GM21723 (cell line): ENCODE results near the gene GPT2.

Experiments
- ATAC-seq: cut with Tn5 transposase; IDR thresholded peaks from one replicate; pipeline ENCODE4 v1.9.1; 2021; ENCODE audit warnings: mild to moderate bottlenecking, moderate library complexity; ENCODE audit not compliant: unreplicated experiment

Gene GPT2

DNA sequence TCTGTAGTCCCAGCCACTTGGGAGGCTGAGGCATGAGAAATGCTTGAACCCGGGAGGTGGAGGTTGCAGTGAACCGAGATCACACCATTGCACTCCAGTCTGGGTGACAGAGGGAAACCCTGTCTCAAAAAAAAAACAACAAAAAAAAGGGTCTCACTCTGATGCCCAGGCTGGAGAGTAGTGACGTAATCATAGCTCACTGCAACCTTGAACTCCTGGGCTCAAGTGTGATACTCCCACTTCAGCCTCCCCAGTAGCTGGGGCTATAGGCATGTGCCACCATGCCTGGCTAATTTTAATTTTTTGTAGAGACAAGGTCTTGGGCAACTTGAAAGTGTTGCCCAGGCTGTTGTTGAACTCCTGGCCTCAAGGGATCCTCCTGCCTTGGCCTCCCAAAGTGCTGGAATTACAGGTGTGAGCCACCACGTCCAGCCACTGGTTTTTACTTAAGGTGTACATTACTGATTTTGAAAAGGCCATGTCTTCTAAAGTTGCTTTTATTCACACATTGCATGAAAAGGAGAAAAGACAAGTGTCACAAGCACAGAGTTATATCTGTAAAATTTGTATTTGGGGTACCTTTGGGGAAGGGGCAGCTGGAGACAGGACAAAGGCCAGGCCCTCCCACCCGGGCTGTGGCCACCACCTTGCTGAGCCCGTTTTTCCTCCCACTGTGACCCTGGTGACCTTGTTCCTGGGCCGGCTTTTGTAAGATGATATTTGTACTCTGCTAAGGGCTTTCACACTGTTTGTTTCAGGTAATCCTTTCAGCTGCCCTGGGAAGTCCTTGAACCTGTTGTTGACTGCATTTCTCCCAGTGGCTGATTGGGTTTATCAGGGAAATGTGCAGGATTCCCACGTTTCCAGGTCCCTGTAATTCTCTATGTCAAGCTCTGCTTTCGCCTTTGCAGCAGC, 11.5 kb downstream of the GPT2 start:
- ATAC-seq: no peak

DNA sequence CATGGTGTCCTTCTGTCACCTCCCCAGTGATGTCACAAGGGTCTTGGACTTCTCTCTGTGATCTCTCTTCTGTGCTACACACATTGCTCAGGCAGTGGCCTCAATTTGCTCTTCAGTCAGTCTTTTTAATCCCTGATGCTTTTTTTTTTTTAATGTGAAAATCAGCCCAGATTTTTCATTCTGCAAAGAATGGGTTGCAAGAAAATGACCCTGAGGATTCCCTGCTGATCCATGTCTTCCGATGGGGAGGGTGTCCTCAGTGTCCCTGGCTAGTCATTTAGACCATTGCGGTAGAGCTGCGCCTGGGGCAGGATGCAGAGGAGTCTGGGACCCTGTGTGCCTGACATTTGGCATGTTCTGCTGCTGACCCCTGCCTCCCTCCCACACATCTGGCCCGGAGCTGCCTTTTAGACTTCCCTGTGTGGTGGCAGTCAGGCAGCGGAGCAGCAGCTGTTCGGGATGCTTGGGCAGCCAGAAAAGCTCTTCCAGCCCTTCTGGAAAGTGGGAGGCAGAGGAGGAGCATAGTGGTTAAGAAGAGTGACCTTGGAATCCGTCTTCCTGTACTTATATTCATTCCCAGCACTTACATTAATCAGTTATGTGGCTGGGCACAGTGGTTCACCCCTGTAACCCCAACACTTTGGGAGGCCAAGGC, 12.3 kb downstream of the GPT2 start:
- ATAC-seq: no peak

DNA sequence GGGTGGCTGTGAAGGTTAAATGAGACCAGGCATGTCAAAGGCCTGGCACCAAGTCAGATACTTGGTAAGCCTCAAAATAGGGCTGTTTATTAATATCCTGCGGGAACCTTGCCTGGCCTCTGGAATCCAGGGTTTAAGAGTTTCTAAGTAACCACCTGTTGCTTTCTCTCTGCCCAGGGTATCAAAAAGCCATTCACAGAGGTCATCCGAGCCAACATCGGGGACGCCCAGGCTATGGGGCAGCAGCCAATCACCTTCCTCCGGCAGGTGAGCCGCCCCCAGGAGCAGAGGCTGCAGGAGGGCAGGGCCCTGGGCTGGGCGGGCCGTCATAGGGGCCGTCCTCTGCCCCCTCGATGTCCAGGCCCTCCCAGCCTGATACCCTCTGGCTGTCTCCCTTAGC, 13.3 kb downstream of the GPT2 start:
- no peak for ATAC-seq

DNA sequence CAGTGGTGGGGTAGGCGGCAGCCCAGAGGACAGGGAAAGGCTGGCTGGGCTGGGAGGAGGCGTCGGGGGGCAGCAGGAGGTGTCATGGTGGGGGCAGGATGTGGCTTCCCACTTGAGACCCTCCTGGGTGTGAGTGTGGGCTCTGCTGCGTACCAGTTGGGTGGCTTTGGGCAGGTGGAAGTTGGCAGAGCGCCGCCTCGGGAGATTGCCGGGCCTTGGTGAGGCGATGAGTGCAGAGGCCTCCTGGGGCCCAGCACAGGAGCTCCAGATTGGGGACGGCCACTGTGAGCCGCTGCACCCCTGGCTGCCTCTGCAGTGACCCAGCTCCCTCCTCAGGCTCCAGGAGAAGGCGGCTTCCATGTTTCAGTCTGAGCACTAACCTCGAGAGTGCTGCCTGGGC, 13.8 kb downstream of the GPT2 start:
- ATAC-seq: no peak

DNA sequence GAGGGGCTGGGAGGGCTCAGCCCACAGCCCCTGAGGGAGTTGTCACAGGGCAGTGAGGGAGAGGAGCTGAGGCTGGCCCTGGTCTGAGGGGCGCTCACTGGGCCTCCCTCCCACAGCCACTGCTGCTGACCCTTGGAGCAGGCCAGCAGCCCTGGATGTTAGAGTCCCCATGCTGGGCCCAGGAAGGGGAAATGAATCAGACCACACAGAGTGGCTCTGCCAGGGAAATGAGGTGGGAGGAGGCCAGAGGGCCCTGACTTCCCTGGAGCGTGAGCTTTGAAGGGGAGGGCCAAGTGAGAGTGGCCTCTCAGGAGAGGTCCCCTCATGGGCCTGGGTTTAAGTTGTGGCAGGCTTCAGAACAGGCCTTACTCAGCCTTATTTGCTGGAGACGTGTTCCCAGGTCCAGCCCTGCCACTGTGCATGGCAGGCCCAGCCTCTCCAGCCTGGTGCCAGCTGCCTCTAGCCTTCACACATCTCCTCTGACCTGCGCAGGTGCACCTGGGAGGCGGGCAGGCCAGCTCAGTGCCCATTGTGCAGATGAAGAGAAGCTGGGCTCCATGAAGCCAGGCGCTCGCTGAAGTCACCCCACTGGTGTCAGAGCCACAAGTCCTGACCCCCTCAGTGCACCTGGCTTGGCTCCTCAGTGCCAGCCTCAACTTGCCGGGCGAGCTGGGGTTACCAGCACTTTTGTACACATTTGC, 15.4 kb downstream of the GPT2 start:
- no peak for ATAC-seq

DNA sequence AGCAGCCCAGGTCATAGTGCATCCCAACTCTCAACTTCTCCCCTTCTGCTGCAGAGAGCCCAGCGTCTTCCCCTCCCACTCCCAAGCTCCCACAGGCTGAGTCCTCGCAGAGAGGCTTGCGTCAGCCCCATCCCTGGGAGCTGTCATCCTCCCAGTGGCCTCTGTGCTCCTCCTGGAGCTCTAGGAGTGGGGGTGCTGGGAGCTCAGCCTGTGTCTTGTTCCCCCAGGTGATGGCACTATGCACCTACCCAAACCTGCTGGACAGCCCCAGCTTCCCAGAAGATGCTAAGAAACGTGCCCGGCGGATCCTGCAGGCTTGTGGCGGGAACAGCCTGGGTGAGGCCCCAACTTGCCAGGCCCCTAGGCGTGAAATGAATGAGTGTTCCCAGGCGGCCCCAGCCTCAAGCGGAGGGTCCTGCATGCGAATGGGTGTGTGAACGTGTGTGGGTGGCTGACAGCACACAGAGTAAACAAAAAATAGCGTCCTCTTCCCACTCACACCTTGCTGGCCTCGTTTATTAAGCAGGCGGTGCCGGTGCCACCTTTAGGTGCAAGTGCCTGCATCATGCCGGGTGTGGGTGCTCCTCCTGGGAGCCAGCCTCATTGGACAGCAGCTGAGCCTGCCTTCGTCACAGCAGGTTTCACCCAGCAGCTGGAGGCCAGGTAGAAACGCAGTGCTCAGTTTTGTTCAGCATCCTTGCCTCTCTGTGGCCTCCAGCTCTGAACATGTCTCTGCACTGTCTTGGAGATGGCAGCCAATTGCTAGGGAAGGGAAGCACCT, 16.5 kb downstream of the GPT2 start:
- ATAC-seq: no peak

DNA sequence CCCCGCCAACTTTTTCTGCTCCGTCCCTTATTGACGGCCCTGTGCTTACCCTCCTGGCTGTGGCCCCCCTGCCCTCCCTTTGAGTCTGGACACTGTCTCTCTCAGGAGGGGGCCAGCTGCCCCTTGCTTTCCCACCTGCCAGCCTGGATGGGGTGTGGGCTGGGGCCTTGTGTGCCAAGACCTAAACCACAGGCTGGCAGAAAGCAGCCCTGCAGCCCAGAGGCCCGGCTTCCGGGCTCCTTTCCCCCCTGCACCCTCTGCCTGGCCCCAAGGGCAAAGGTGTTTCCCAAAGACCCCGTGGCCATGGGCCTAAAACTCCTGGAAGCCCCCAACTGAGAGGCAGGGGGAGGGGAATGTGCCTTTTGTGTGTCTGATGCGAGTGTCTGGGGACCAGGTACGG, 17.5 kb downstream of the GPT2 start:
- ATAC-seq: no peak

DNA sequence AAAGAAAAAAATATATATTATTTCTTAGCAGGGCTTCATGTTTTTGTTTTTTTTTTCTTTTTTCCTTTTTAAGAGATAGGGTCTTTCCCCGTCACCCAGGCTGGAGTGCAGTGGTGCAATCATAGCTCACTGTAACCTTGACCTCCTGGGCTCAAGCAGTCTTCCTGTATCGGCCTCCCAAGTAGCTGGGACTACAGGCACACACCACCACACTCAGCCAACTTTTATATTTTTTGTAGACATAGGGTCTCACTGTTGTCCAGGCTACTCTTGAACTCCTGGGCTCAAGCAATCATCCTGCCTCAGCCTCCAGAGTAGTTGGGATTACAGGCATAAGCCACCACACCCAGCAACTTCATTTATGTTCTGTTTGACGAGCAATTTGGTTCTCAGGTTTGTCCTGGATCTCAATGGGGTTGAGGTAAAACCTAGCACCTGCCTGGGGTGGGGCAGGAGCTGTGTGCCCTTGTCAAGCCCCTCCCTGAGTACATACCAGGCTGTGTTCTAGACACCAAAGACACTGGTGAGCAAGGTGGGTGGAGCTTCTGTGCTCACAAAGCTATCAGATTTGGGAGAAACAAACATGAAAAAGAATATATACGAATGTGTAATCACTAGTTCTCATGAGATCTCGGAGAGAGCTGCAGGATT, 19.2 kb downstream of the GPT2 start:
- no peak for ATAC-seq

DNA sequence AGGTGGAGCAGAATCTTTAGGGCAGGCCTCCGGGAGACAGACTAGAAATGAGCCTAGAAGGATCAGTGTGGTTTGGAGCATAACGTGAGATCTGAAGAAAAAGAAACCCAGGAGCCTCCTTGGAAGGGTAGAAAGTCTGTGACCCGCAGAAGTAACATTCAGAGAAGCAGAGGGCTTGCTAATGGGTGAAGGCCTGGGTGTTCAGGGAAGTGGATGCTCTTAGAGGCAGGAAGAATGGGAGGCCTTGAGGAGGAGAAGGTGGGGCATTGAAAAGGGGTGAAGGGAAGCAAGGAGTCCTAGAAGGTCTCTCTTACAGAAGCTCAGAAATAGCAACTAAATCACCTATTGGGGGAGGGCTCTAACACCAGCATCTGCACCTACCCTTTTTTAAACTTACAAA, 20.3 kb downstream of the GPT2 start:
- no peak for ATAC-seq

DNA sequence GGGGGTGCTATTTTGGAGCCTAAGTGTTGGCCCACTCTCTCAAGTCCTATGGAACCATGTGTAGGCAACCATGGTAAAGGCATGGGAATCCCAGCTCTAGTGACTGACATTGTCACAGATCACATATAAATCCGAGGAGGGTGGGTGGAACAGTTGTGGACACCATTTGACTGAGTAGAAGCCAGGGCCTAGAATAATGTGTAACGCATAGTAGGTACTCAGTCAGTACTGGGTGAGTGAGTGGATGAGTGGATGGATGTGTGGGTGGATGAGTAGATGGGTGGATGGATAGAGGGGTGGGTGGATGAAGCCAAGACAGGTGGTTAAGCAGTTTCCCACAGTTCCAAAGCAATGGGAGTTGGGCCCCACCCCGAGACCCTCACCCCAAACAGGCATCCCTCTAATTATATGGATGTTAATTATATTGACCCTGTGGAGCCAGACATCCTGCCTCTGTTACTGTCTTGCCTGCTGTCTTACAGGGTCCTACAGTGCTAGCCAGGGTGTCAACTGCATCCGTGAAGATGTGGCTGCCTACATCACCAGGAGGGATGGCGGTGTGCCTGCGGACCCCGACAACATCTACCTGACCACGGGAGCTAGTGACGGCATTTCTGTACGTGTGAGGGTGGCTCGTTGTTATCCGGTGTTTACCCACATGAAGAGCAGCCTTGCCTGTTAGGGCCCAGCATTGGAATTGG, 22.3 kb downstream of the GPT2 start:
- ATAC-seq: no peak

DNA sequence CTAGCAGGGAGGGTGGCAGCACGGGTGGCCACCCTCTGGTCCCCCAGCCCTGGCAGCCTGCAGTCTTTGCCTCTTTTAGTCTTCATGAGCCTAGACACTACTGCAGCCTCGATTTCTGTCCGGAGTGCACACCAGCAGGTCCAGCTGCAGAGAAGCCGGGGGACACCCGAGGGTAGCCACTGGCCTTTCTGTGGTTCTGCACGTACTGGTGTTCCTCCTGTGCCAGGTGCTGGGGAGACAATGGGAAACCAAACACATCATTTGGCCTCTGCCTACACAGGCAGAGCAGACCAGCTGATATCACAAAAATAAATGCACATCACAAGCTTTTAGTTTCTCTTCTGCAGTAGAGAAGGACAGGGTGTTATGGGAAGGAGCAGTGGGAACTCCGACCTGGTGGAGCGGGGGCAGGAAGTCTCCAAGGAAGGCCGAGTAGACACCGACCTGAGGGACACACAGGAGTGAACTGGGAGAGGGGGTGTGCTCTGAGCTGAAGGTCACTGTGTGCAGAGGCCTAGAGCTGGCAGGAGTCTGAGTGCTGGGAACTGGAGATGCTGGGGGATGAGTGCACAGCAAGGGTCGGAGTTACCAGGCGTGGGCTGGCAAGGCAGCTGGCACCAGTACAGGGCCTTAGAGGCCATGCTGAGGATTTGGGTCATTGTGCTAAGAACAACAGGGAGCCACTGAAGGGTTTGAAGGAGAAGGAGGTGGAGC, 23.1 kb downstream of the GPT2 start:
- no peak for ATAC-seq

DNA sequence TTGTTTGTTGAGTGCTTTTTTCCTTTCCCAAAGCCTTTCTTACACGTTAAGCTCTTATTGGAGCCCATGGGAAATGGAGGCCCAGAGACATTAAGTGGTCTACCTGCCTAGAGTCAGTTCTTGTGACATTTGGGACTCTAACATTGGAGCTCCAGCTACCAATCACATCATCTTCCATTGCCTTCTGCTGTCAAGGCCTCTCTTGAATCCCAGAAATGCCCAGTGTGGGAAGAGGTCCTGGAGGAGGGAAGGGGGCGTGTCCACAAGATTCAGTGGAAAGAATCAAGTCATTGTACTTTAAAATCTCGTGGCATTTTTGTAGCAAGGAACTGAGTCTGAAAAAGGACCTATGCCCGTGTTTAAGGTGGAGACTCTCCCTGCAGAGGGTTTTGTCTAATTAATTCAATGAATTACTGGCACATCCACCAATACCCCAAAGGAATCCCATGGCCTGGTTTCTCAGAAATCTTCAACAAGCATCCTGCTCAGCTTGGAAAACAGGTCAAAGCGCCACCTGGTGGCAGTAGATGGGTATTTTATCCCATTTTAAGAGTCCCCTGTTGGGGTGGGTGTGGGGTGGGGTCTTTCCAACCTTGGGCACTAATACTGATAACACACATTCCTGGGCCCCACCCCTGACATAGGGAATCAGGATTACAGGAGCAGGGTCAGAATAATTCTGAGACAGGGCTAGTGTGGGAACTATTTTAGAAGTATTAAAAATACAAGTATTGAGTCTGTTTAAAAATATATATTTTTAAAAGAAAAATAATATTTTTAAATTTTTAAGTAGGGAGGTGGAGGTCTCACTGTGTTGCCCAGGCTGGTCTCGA, 24.6 kb downstream of the GPT2 start:
- no peak for ATAC-seq

DNA sequence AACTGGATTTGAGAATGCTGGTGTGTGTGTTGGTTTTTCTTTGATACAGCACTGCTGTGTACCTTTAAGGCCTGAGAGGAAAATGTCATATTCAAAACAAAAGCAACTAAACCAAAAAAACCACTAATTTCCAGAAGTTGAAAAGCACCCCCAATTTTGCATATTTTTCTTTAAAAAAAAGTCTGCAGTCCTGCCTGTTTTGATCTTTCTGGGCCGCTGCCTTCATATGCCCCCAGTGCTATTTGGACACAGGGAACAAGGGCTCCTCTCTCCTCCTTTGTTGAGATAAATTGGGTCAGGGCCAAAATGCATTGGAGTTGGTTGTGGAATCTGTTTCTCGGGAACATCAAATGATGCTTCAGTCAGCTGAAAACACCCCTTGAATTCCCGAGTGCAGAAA, 26.9 kb downstream of the GPT2 start:
- ATAC-seq: peak; percentile 78

DNA sequence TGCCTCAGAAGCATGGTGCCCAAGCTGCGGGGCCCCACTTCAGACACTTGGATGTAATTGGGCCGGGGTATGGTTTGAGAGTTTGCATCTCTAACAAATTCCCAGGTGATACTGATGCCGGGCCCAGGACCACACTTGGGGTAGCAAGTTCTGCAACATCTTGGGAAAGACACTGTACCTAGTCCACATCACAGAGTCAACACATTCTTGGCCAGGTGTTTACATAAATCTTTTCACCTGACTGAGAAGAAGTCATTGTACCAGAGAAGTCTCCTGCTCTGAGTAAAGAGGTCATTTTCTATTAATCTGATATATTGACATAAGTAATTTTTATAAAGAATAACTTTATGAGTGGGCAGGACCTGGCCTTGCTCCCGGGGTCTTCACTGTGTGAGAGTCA, 27.5 kb downstream of the GPT2 start:
- no peak for ATAC-seq

DNA sequence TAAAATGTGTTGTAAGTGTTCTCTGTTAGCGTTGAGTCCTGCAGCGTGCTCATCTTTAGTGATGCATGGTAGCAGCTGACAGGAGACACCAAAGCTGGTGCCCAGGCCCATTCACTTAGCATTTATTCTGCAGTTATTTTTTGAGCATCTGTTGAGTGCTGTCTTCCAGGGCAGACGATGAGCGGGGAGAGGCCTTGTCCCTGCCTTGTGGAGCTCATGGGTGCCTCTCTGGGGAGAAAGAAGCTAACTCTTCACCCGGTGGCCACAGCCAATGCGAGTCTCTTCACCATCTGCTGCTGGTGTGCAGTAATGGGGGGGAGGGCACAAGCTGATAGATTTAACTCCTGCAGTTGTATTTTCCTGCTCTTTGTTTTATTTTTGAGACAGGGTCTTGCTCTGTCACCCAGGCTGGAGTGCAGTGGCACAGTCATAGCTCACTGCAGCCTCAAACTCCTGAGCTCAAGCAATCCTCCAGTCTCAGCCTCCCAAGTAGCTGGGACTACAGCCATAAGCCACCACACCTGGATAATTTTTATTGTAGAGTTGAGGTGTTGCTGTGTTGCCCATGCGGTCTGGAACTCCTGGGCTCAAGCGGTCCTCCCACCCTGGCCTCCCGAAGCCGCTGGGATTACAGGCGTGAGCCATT, 30.5 kb downstream of the GPT2 start:
- ATAC-seq: no peak

DNA sequence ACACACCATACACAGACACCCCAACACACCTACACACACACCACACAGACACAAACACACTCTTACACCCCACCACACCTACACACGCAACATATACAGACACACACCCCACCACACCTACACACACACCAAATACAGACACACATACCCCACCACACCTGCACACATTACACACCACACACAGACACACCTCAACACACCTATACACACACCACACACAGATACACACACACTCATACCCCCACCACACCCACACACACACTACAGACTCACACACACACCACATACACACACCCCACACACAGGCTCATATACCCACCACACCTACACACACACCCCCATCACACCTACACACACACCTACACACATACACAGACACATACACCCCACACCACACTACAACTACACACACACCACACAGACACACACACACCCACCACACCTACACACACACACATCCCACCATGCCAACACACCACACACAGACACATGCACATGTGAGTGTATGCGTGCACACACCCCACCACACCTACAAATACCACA, 31.4 kb downstream of the GPT2 start:
- no peak for ATAC-seq

DNA sequence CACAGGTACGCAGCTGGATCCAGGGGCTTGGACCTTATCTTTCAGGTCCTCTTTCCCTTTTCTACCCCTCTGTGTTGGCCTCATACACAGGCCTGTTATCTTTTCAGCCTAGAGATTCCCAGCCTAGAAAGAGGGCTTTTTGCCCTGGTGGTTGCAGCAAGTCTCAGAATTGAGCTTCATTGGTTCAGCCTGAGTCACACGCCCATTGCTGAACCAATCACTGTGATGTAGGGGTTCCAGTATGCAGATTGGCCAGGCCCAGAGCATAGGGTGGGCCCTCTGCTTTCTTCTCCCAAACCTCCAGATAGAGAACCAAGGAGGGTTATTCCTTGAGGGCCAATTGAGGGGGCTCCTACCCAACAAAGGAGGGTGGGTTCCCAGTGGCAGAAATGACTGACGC, 32.8 kb downstream of the GPT2 start:
- no peak for ATAC-seq

DNA sequence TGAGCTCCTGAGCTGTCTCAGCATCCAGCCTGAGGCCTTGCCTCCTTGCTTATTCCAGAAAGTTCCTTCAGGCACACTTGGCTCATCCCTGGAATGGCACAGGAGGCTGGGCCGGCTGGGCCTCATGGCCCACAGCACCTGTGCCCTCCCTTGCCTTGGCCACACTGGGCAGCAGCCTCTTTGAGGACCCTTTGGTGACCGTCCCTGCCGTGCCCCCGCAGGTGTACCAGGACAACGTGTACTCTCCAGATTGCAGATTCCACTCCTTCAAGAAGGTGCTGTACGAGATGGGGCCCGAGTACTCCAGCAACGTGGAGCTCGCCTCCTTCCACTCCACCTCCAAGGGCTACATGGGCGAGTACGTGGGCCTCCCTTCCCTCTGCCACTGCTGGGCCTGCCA, 34.2 kb downstream of the GPT2 start:
- ATAC-seq: no peak
